ENCODE measurements around the gene HMCES. TPM values are rescaled to one million over a fixed set of nuclear protein-coding genes. Genes with fewer than 3 reads are reported as not detected.
A peak's percentile ranks its signal among the peaks of the same experiment; 100 is the strongest.

The HMCES gene
- total and polyA plus RNA-seq, 2 of the 13 experiments (the other 11 are each of a cell fraction or from before 2014, with no cell fraction given): 16.1 to 37.5 TPM

DNA sequence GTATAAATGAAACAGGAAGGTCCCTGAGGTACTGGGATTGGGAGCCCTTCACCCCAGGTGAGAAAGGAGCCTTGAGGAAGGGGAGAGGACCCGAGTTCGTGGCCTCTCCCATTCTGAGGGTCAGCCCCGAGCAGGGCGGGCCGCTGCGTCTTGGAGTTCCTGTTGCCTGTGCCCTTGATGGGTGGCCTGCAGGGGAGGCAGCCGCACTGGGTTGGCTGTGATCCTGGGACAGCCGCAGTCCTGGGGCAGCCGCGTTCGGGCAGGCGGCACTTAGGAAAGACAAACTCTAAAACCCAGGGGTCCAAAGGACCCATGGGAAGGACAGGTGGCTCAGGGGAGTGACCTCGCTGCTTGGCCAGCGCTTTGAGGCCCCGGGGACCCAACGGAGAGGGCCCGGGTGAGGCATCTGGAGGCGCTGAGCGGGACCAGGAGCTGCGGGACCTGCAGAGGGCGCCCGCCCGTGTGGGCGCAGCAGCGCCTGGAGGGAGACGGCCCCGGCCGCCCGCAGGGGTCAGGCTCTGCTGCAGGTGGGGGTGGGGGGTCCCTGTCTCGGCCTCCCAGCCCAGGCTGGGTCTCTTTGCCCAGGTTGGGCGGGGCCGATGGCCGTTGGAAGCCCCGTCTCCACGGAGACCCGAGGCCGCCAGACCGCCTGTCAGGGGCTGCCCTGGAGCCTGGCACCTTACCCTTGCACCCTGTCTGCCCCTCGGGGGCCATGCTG is 65.1 kb downstream of the HMCES start (continued):
- TF ChIP-seq SIN3A (IDR thresholded peaks at IDR 0.05; ENCODE audit: borderline replicate concordance, low read depth, low read length) (no peak), MXD1 (CRISPR knock-in tag; IDR thresholded peaks at IDR 0.05) (no peak), HNF1A (IDR thresholded peaks at IDR 0.05; ENCODE audit: low read depth) (no peak), HNF1A (CRISPR knock-in tag; IDR thresholded peaks at IDR 0.05; ENCODE audit: borderline replicate concordance) (no peak), ZFY (CRISPR knock-in tag; IDR thresholded peaks at IDR 0.05) (peak; percentile 51; the same call in 1 of the 2 replicates), RXRA (CRISPR knock-in tag; IDR thresholded peaks at IDR 0.05) (no peak), PCBP2 (optimal IDR thresholded peaks at IDR 0.05; ENCODE audit: low read depth, low read length, poor library complexity, severe bottlenecking) (no peak), ZNF552 (CRISPR knock-in tag; IDR thresholded peaks at IDR 0.05; ENCODE audit: borderline replicate concordance) (no peak), TRIM24 (CRISPR knock-in tag; IDR thresholded peaks at IDR 0.05) (no peak), ZSCAN29 (CRISPR knock-in tag; conservative IDR thresholded peaks at IDR 0.05) (no peak), ZNF850 (CRISPR knock-in tag; conservative IDR thresholded peaks at IDR 0.05) (no peak), ZBTB8A (CRISPR knock-in tag; IDR thresholded peaks at IDR 0.05; ENCODE audit: borderline replicate concordance, low read depth) (no peak), ZNF747 (CRISPR knock-in tag; IDR thresholded peaks at IDR 0.05; ENCODE audit: borderline replicate concordance) (no peak), ZNF549 (CRISPR knock-in tag; IDR thresholded peaks at IDR 0.05) (no peak), PITX1 (CRISPR knock-in tag; IDR thresholded peaks at IDR 0.05) (no peak), ZFP62 (CRISPR knock-in tag; IDR thresholded peaks at IDR 0.05) (no peak), ZNF691 (CRISPR knock-in tag; IDR thresholded peaks at IDR 0.05; ENCODE audit: borderline replicate concordance, low read depth) (peak; percentile 60; the same call in 1 of the 2 replicates), ZNF562 (CRISPR knock-in tag; IDR thresholded peaks at IDR 0.05; ENCODE audit: borderline replicate concordance) (no peak), ZNF792 (CRISPR knock-in tag; IDR thresholded peaks at IDR 0.05) (no peak)
- TF ChIP-seq, protein P1, sequence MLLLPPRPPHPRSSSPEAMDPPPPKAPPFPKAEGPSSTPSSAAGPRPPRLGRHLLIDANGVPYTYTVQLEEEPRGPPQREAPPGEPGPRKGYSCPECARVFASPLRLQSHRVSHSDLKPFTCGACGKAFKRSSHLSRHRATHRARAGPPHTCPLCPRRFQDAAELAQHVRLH (CRISPR knock-in tag; IDR thresholded peaks at IDR 0.05; ENCODE audit: borderline replicate concordance, low read depth): no peak
- TF ChIP-seq, protein P2, sequence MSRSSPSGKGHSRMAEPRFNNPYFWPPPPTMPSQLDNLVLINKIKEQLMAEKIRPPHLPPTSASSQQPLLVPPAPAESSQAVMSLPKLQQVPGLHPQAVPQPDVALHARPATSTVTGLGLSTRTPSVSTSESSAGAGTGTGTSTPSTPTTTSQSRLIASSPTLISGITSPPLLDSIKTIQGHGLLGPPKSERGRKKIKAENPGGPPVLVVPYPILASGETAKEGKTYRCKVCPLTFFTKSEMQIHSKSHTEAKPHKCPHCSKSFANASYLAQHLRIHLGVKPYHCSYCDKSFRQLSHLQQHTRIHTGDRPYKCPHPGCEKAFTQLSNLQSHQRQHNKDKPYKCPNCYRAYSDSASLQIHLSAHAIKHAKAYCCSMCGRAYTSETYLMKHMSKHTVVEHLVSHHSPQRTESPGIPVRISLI (CRISPR knock-in tag; IDR thresholded peaks at IDR 0.05; ENCODE audit: borderline replicate concordance): no peak
- TF ChIP-seq, protein P3, sequence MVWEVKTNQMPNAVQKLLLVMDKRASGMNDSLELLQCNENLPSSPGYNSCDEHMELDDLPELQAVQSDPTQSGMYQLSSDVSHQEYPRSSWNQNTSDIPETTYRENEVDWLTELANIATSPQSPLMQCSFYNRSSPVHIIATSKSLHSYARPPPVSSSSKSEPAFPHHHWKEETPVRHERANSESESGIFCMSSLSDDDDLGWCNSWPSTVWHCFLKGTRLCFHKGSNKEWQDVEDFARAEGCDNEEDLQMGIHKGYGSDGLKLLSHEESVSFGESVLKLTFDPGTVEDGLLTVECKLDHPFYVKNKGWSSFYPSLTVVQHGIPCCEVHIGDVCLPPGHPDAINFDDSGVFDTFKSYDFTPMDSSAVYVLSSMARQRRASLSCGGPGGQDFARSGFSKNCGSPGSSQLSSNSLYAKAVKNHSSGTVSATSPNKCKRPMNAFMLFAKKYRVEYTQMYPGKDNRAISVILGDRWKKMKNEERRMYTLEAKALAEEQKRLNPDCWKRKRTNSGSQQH (CRISPR knock-in tag; IDR thresholded peaks at IDR 0.05; ENCODE audit: low read depth): no peak
